MCF 10A (cell line): ENCODE results near the gene GCNT3. TPM values are rescaled to one million over a fixed set of nuclear protein-coding genes. Genes with fewer than 3 reads are reported as not detected.
A peak's percentile ranks its signal among the peaks of the same experiment; 100 is the strongest.

Experiments used
- BruUV-seq: library from RNA; stranded (reverse); fragments of 400-500 nt; replicated peaks from 2 replicates; lab custom pipeline; 2021; lab: Mats Ljungman, UMichigan
- CTCF ChIA-PET: fragments of 300-600 bp; sonication (Branson Sonifier 250); formaldehyde crosslinking; extraction: SDS; loops from one replicate; lab custom pipeline; 2021; ENCODE audit warnings: antibody characterized with exemption, inconsistent platforms; lab: Yijun Ruan, JAX
- POLR2A ChIA-PET: fragments of 300-600, 350-650 bp; sonication (Branson Sonifier 250); formaldehyde crosslinking; extraction: SDS; loops from one replicate; lab custom pipeline; 2020; ENCODE audit warnings: antibody characterized with exemption, inconsistent platforms; lab: Yijun Ruan, JAX
- DNase-seq: peaks from one replicate; pipeline ENCODE4 v3.0.0-alpha.2; 2018; ENCODE audit not compliant: unreplicated experiment
- H3K27ac Mint-ChIP-seq: one replicate; pipeline ENCODE4 v1.8.0; 2022; ENCODE audit warnings: mild to moderate bottlenecking, low read depth, mixed read lengths; ENCODE audit not compliant: unreplicated experiment
- H3K27me3 Mint-ChIP-seq: one replicate; pipeline ENCODE4 v1.8.0; 2022; ENCODE audit warnings: mixed read lengths; ENCODE audit not compliant: insufficient read depth, unreplicated experiment
- H3K36me3 Mint-ChIP-seq: one replicate; pipeline ENCODE4 v1.8.0; 2022; ENCODE audit warnings: mild to moderate bottlenecking, moderate library complexity, mixed read lengths; ENCODE audit not compliant: insufficient read depth, unreplicated experiment
- H3K4me1 Mint-ChIP-seq: one replicate; pipeline ENCODE4 v1.8.0; 2022; ENCODE audit warnings: mixed read lengths; ENCODE audit not compliant: insufficient read depth, unreplicated experiment
- H3K4me3 Mint-ChIP-seq: one replicate; pipeline ENCODE4 v1.8.0; 2022; ENCODE audit warnings: mild to moderate bottlenecking, moderate library complexity, mixed read lengths; ENCODE audit not compliant: unreplicated experiment
- H3K9me3 Mint-ChIP-seq: one replicate; pipeline ENCODE4 v1.8.0; 2022; ENCODE audit warnings: mixed read lengths; ENCODE audit not compliant: unreplicated experiment
- CTCF ChIP-seq: fragments of 200-600 bp; IDR thresholded peaks from one replicate; pipeline ENCODE4 v1.8.0; 2022; ENCODE audit warnings: antibody characterized with exemption, mild to moderate bottlenecking; ENCODE audit not compliant: unreplicated experiment
- intact Hi-C: fragments of 100-400 bp; cut with micrococcal nuclease; formaldehyde crosslinking; loops from 2 replicates; pipeline ENCODE4 v1.14.1; 2022
- total RNA-seq: library from RNA; stranded (reverse); gene quantifications from 2 replicates; pipeline ENCODE4 v1.2.3, GENCODE V29; 2022

Gene GCNT3
- total RNA-seq, 1 experiment from 2014 or later: not detected

- Mint-ChIP-seq H3K4me1 (peaks cover 17% of the 10 kb centered on the region), H3K27ac (peak overlapping the region; percentile 36), H3K36me3 (no peaks in the 10 kb centered on the region), H3K27me3 (no peaks in the 10 kb centered on the region), H3K9me3 (no peaks in the 10 kb centered on the region), H3K4me3 (no peak overlapping the region)
- intact Hi-C loops: no loop called here
- CTCF ChIA-PET: interaction anchor here (1.1 to 3.1 kb wide), 4 partner anchors 10 to 87 kb away, joined by 3 to 23 read pairs (median 4); no protein-coding TSS in a partner anchor
- no peak for TF ChIP-seq CTCF
- POLR2A ChIA-PET: interaction anchor here (0.6 to 1.8 kb wide), 3 partner anchors 54 to 1041 kb away, joined by 3 to 5 read pairs (median 3); no protein-coding TSS in a partner anchor
- no peak for DNase-seq
- no TSS peak for BruUV-seq
Measured at GRCh38 chr15:59615661-59616060, 4.1 kb downstream of the GCNT3 start.

GRCh38 chr15:59616379-59616778, 4.8 kb downstream of the GCNT3 start:
- H3K9me3 Mint-ChIP-seq: no peaks in the 10 kb centered on the region
- no peak for DNase-seq
- no peak for TF ChIP-seq CTCF

GRCh38 chr15:59618406-59618805, 6.8 kb downstream of the GCNT3 start:
- CTCF ChIA-PET: interaction anchor here (0.5 kb wide), 1 partner anchor 119 kb away, joined by 3 read pairs; no protein-coding TSS in a partner anchor
- intact Hi-C loops: no loop called here
- no peak for DNase-seq
- no peaks in the 10 kb centered on the region for H3K9me3 Mint-ChIP-seq
- H3K4me3 Mint-ChIP-seq: no peak overlapping the region
- no peak overlapping the region for H3K27ac Mint-ChIP-seq
- no TSS peak for BruUV-seq
- H3K36me3 Mint-ChIP-seq: no peaks in the 10 kb centered on the region
- POLR2A ChIA-PET: no interaction called here
- no peak for TF ChIP-seq CTCF
- no peaks in the 10 kb centered on the region for H3K27me3 Mint-ChIP-seq
- peaks cover 6% of the 10 kb centered on the region for H3K4me1 Mint-ChIP-seq

More at GRCh38 chr15:59616379-59616778, 4.8 kb downstream of the GCNT3 start:
- Mint-ChIP-seq H3K27ac (no peak overlapping the region), H3K36me3 (no peaks in the 10 kb centered on the region), H3K4me3 (no peak overlapping the region), H3K4me1 (peaks cover 11% of the 10 kb centered on the region), H3K27me3 (no peaks in the 10 kb centered on the region)
- intact Hi-C loops: no loop called here
- CTCF ChIA-PET: interaction anchor here (0.6 to 3.1 kb wide), 6 partner anchors 35 to 1073 kb away, joined by 3 to 23 read pairs (median 4); no protein-coding TSS in a partner anchor
- BruUV-seq: no TSS peak
- POLR2A ChIA-PET: interaction anchor here (0.6 to 1.8 kb wide), 4 partner anchors 29 to 1042 kb away, joined by 3 to 5 read pairs (median 3); no protein-coding TSS in a partner anchor

- BruUV-seq: no TSS peak
- no peaks in the 10 kb centered on the region for H3K4me1 Mint-ChIP-seq
- ChIA-PET POLR2A (no interaction called here), CTCF (interaction anchor here (0.6 to 3.1 kb wide), 3 partner anchors 21 to 93 kb away, joined by 3 to 12 read pairs (median 10); no protein-coding TSS in a partner anchor)
- peak; percentile 72 for DNase-seq
- TF ChIP-seq CTCF: peak; percentile 51
- no peak overlapping the region for H3K27ac Mint-ChIP-seq
- no peak overlapping the region for H3K4me3 Mint-ChIP-seq
- no peaks in the 10 kb centered on the region for H3K36me3 Mint-ChIP-seq
- no peaks in the 10 kb centered on the region for H3K27me3 Mint-ChIP-seq
- intact Hi-C loops: loop anchor here (1.0 kb wide), 1 partner anchor 89 kb away; no protein-coding TSS in a partner anchor
- no peaks in the 10 kb centered on the region for H3K9me3 Mint-ChIP-seq
Measured at GRCh38 chr15:59622289-59622688, 10.7 kb downstream of the GCNT3 start.
